ENCODE data around the gene SNRPB. TPM values are rescaled to one million over a fixed set of nuclear protein-coding genes. Genes with fewer than 3 reads are reported as not detected.
A peak's percentile ranks its signal among the peaks of the same experiment; 100 is the strongest.

The SNRPB gene
- total and polyA plus RNA-seq, 2 of the 13 experiments (the other 11 are each of a cell fraction or from before 2014, with no cell fraction given) = 473 to 844 TPM

DNA sequence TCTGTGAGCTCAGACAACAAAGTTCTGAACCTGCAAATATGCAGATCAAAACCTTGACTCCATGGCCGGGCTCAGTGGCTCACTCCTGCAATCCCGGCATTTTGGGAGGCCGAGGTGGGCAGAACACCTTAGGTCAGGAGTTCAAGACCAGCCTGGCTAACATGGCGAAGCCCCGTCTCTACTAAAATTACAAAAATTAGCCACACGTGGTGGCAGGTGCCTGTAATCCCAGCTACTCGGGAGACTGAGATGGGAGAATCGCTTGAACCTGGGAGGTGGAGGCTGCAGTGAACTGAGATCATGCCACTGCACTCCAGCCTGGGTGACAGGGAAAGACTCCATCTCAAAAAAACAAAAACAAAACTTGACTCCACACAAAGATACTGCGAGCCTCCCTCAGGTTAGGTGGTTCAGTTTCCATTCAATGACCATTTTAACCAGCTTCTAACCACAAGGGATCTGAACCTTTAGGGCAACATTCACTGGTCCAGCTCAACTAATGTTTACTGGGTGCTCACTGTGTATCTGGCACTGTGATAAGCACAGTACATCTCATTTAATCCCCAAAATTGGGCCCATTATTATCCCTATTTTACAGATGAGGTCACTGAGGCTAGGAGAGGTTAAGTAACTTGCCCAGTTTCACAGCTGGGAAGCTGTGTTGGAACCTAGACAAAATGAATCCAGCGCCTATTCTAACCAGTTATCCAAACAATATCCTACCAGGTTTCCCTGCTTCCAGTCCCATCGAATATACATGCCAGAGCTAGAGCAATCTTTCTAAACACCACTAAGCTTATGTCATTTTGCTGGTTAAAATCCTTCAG is 1.8 kb downstream of the SNRPB start (continued):
- 0 out of 2 replicates have a peak, but pooled peaks have one; percentile 72 for TF ChIP-seq DMTF1 (CRISPR knock-in tag; IDR thresholded peaks at IDR 0.05)
- no peak for TF ChIP-seq ZMYM2 (CRISPR knock-in tag; IDR thresholded peaks at IDR 0.05)
- no peak for TF ChIP-seq HDAC6 (IDR thresholded peaks at IDR 0.05; ENCODE audit: low read depth, low read length)
- TF ChIP-seq, protein P1, sequence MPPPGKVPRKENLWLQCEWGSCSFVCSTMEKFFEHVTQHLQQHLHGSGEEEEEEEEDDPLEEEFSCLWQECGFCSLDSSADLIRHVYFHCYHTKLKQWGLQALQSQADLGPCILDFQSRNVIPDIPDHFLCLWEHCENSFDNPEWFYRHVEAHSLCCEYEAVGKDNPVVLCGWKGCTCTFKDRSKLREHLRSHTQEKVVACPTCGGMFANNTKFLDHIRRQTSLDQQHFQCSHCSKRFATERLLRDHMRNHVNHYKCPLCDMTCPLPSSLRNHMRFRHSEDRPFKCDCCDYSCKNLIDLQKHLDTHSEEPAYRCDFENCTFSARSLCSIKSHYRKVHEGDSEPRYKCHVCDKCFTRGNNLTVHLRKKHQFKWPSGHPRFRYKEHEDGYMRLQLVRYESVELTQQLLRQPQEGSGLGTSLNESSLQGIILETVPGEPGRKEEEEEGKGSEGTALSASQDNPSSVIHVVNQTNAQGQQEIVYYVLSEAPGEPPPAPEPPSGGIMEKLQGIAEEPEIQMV (CRISPR knock-in tag; IDR thresholded peaks at IDR 0.05; ENCODE audit: low read depth) = peak; percentile 63; the same call in 1 of the 2 replicates
- TF ChIP-seq HNF1A (IDR thresholded peaks at IDR 0.05; ENCODE audit: low read depth) = no peak
- TF ChIP-seq HNF1A (CRISPR knock-in tag; IDR thresholded peaks at IDR 0.05; ENCODE audit: borderline replicate concordance) = no peak
- TF ChIP-seq ZFX (CRISPR knock-in tag; IDR thresholded peaks at IDR 0.05; ENCODE audit: low read depth) = 0 out of 2 replicates have a peak, but pooled peaks have one; percentile 28
- no peak for TF ChIP-seq NKX3-1 (CRISPR knock-in tag; IDR thresholded peaks at IDR 0.05)
- TF ChIP-seq, protein P2, sequence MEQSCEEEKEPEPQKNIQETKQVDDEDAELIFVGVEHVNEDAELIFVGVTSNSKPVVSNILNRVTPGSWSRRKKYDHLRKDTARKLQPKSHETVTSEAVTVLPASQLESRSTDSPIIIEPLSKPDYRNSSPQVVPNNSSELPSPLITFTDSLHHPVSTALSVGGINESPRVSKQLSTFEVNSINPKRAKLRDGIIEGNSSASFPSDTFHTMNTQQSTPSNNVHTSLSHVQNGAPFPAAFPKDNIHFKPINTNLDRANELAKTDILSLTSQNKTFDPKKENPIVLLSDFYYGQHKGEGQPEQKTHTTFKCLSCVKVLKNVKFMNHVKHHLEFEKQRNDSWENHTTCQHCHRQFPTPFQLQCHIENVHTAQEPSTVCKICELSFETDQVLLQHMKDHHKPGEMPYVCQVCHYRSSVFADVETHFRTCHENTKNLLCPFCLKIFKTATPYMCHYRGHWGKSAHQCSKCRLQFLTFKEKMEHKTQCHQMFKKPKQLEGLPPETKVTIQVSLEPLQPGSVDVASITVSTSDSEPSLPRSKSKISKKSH (CRISPR knock-in tag; IDR thresholded peaks at IDR 0.05; ENCODE audit: borderline replicate concordance) = no peak
- TF ChIP-seq, protein P3, sequence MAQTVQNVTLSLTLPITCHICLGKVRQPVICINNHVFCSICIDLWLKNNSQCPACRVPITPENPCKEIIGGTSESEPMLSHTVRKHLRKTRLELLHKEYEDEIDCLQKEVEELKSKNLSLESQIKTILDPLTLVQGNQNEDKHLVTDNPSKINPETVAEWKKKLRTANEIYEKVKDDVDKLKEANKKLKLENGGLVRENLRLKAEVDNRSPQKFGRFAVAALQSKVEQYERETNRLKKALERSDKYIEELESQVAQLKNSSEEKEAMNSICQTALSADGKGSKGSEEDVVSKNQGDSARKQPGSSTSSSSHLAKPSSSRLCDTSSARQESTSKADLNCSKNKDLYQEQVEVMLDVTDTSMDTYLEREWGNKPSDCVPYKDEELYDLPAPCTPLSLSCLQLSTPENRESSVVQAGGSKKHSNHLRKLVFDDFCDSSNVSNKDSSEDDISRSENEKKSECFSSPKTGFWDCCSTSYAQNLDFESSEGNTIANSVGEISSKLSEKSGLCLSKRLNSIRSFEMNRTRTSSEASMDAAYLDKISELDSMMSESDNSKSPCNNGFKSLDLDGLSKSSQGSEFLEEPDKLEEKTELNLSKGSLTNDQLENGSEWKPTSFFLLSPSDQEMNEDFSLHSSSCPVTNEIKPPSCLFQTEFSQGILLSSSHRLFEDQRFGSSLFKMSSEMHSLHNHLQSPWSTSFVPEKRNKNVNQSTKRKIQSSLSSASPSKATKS (CRISPR knock-in tag; IDR thresholded peaks at IDR 0.05) = 0 out of 2 replicates have a peak, but pooled peaks have one; percentile 33
- no peak for TF ChIP-seq TRIM22 (IDR thresholded peaks at IDR 0.05)
- 0 out of 2 replicates have a peak, but pooled peaks have one; percentile 41 for TF ChIP-seq HMGA1 (CRISPR knock-in tag; conservative IDR thresholded peaks at IDR 0.05)
- no peak for TF ChIP-seq BORCS8-MEF2B (CRISPR knock-in tag; IDR thresholded peaks at IDR 0.05)
- 0 out of 2 replicates have a peak, but pooled peaks have one; percentile 67 for TF ChIP-seq ZNF17 (CRISPR knock-in tag; IDR thresholded peaks at IDR 0.05)
